ENCODE measurements around the gene CDA.

DNA sequence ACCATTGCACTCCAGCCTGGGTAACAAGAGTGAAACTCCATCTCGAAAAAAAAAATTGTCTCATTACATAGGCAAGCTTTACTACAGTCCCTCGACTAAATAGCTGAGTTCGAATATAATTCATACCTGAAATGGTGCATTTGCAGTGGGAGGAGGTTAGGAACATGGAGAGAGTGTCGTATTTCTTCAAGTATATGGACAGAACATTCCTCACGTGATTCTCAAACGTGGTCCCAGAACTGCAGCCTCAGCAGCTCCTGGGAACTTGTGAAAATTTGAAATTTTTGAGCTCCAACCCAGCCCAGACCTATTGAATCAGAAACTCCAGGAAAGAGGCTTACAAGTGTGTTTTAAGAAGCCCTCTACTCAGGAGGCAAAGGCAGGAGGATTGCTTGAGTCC is 7.2 kb downstream of the CDA start:
- TF ChIP-seq, protein P1, sequence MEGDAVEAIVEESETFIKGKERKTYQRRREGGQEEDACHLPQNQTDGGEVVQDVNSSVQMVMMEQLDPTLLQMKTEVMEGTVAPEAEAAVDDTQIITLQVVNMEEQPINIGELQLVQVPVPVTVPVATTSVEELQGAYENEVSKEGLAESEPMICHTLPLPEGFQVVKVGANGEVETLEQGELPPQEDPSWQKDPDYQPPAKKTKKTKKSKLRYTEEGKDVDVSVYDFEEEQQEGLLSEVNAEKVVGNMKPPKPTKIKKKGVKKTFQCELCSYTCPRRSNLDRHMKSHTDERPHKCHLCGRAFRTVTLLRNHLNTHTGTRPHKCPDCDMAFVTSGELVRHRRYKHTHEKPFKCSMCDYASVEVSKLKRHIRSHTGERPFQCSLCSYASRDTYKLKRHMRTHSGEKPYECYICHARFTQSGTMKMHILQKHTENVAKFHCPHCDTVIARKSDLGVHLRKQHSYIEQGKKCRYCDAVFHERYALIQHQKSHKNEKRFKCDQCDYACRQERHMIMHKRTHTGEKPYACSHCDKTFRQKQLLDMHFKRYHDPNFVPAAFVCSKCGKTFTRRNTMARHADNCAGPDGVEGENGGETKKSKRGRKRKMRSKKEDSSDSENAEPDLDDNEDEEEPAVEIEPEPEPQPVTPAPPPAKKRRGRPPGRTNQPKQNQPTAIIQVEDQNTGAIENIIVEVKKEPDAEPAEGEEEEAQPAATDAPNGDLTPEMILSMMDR (IDR thresholded peaks at IDR 0.05): no peak
- TF ChIP-seq POLR2A (IDR thresholded peaks at IDR 0.05): no peak

Measured in thyroid gland (tissue), 4 donors.